KMS-11 (cell line): ENCODE results near the gene NMRAL1.

Experiments used
- H2AFZ ChIP-seq: fragments of 200-600 bp; sonication (generic); 2 replicates; pipeline ENCODE4 v1.6.1; 2016; ENCODE audit warnings: antibody characterized with exemption, mixed run types, low read depth
- H3K27ac ChIP-seq: fragments of 200-600 bp; sonication (generic); 2 replicates; pipeline ENCODE4 v1.6.1; 2016; ENCODE audit warnings: mild to moderate bottlenecking, mixed run types
- H3K27me3 ChIP-seq: fragments of 200-600 bp; sonication (generic); 2 replicates; pipeline ENCODE4 v1.6.1; 2017; ENCODE audit warnings: mild to moderate bottlenecking, low read depth, mixed run types, moderate library complexity; ENCODE audit not compliant: insufficient read depth
- H3K36me3 ChIP-seq: fragments of 200-600 bp; sonication (generic); 2 replicates; pipeline ENCODE4 v1.6.1; 2017; ENCODE audit warnings: mild to moderate bottlenecking, mixed run types; ENCODE audit not compliant: insufficient read depth
- H3K4me1 ChIP-seq: fragments of 200-600 bp; sonication (generic); 2 replicates; pipeline ENCODE4 v1.6.1; 2016; ENCODE audit warnings: mild to moderate bottlenecking, low read depth, mixed run types; ENCODE audit not compliant: poor library complexity, severe bottlenecking
- H3K4me2 ChIP-seq: fragments of 200-600 bp; sonication (generic); 2 replicates; pipeline ENCODE4 v1.7.0; 2016; ENCODE audit warnings: mild to moderate bottlenecking, mixed run types
- H3K4me3 ChIP-seq: fragments of 200-600 bp; sonication (generic); IDR thresholded peaks from 2 replicates; pipeline ENCODE4 v1.6.1; 2017; ENCODE audit warnings: low read depth, low read length, mixed read lengths; ENCODE audit not compliant: insufficient read depth
- H3K79me2 ChIP-seq: fragments of 200-600 bp; sonication (generic); 2 replicates; pipeline ENCODE4 v1.6.1; 2016; ENCODE audit warnings: low read depth, mixed run types; ENCODE audit not compliant: insufficient read depth
- H3K9ac ChIP-seq: fragments of 200-600 bp; sonication (generic); 2 replicates; pipeline ENCODE4 v1.6.1; 2016; ENCODE audit warnings: mild to moderate bottlenecking, mixed run types
- H4K20me1 ChIP-seq: fragments of 200-600 bp; sonication (generic); 2 replicates; pipeline ENCODE4 v1.6.1; 2016; ENCODE audit warnings: mild to moderate bottlenecking, mixed run types; ENCODE audit not compliant: insufficient read depth
- CTCF ChIP-seq: fragments of 200-600 bp; sonication (generic); conservative IDR thresholded peaks from 2 replicates; pipeline ENCODE4 v1.6.1; 2017; ENCODE audit warnings: low read depth, mild to moderate bottlenecking, antibody characterized with exemption, low read length, moderate library complexity, mixed read lengths

The NMRAL1 gene

GRCh38 chr16:4437366-4437765 lies 37.1 kb downstream of the NMRAL1 start:
- Histone ChIP-seq H3K27ac (no peak overlapping the region), H3K4me2 (no peak overlapping the region), H3K4me3 (no peak overlapping the region), H3K27me3 (no peaks in the 10 kb centered on the region), H2AFZ (no peak overlapping the region), H3K79me2 (peaks cover 13% of the 10 kb centered on the region), H4K20me1 (no peaks in the 10 kb centered on the region; the same call in 1 of the 2 replicates), H3K4me1 (no peaks in the 10 kb centered on the region), H3K9ac (no peak overlapping the region), H3K36me3 (peaks cover 15% of the 10 kb centered on the region; the same call in 1 of the 2 replicates)
- TF ChIP-seq CTCF: no peak

- Histone ChIP-seq H3K4me2 (no peak overlapping the region), H4K20me1 (no peaks in the 10 kb centered on the region), H3K4me1 (no peaks in the 10 kb centered on the region), H3K27ac (no peak overlapping the region), H2AFZ (no peak overlapping the region), H3K79me2 (peaks cover 31% of the 10 kb centered on the region), H3K36me3 (peaks cover 14% of the 10 kb centered on the region; the same call in 1 of the 2 replicates), H3K9ac (no peak overlapping the region), H3K27me3 (no peaks in the 10 kb centered on the region), H3K4me3 (no peak overlapping the region)
- TF ChIP-seq CTCF: no peak
Measured at GRCh38 chr16:4435337-4436067, 38.9 kb downstream of the NMRAL1 start.

- peaks cover 14% of the 10 kb centered on the region; the same call in 1 of the 2 replicates for H3K36me3 ChIP-seq
Measured at GRCh38 chr16:4433914-4434787, 40.3 kb downstream of the NMRAL1 start.

GRCh38 chr16:4433228-4433627 lies 41.2 kb downstream of the NMRAL1 start:
- Histone ChIP-seq H3K79me2 (peaks cover 54% of the 10 kb centered on the region), H3K4me1 (no peaks in the 10 kb centered on the region), H2AFZ (no peak overlapping the region), H3K4me2 (no peak overlapping the region), H3K9ac (no peak overlapping the region), H4K20me1 (no peaks in the 10 kb centered on the region), H3K4me3 (no peak overlapping the region), H3K27me3 (no peaks in the 10 kb centered on the region), H3K36me3 (peaks cover 9% of the 10 kb centered on the region; the same call in 1 of the 2 replicates), H3K27ac (0 out of 2 replicates have a peak overlapping the region, but pooled peaks have one; percentile 5)
- TF ChIP-seq CTCF: no peak

More at GRCh38 chr16:4433914-4434787, 40.3 kb downstream of the NMRAL1 start:
- Histone ChIP-seq H3K4me3 (no peak overlapping the region), H4K20me1 (no peaks in the 10 kb centered on the region), H2AFZ (no peak overlapping the region), H3K4me1 (no peaks in the 10 kb centered on the region), H3K79me2 (peaks cover 45% of the 10 kb centered on the region), H3K9ac (no peak overlapping the region), H3K27ac (no peak overlapping the region), H3K4me2 (no peak overlapping the region), H3K27me3 (no peaks in the 10 kb centered on the region)
- TF ChIP-seq CTCF: no peak
